Hematopoietic multipotent progenitor cell treated with erythropoietin and hydrocortisone succinate and interleukin-3 and kit ligand, for 4 days (in vitro differentiated cells): ENCODE data around the gene RNF207.

Experiments used
- DNase-seq: peaks from one replicate; pipeline ENCODE4 v3.0.0-alpha.2; 2015

RNF207 gene

DNA sequence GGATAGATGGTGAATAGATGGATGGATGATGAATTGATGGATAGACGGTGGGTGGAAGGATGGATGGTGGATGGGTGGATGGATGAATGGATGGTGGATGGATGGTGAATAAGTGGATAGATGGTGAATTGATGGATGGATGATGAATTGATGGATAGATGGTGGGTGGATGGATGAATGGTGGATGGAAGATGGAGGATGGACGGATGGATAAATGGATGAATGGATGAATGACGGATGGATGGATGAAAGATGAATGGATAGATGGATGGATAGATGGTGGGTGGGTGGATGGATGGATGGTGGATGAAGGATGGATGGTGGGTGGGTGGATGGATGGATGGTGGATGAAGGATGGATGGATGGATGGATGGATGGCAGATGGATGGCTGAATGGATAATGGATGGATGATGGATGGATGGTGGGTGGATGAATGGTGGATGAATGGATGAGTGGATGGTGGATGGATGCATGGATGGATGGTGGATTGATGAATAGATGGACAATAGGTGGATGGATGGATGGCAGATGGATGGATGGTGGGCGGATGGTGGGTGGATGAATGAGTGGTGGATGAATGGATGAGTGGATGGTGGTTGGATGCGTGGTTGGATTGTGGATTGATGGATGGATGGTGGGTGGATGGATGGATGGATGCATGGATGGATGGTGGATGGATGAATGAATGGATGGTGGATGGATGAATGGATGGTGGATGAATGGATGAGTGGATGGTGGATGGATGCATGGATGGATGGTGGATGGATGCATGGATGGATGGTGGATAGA is 31.1 kb upstream of the RNF207 start:
- no peak for DNase-seq

DNA sequence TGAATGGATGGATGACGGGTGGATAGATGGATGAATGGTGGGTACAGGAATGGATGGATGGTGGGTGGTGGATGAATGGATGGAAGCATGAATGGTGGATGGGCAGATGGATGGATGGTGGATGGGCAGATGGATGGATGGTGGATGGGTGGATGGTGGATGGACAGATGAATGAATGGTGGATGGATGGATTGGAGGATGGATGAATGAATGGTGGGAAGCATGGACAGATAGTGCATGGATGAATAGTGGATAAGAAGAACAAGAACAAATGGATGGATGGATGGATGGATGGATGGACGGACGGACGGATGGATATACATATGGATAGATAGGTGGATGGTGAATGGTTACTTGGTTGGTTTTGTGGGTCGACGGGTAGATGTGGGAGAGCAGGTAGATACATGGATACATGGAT is 30.5 kb upstream of the RNF207 start:
- no peak for DNase-seq

DNA sequence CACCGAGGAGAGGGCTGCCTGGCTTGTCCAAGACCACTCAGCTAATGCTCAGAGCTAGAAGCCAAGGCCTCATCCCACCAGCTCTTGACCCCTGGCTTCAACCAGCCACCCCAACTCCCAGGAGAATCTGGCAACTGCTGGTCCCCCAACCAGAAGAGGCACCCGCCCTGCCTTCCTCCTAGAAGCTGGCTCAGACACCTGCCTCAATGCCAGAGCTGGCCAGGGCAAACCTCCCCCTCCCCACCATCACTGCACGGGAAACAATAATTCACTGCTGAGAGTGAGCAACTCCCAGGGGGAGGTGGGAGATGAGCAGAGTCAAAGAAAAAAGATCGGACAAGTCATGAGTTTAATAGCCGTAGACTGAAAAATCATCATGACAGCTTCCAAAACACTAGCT is 29.1 kb upstream of the RNF207 start:
- DNase-seq: no peak

DNA sequence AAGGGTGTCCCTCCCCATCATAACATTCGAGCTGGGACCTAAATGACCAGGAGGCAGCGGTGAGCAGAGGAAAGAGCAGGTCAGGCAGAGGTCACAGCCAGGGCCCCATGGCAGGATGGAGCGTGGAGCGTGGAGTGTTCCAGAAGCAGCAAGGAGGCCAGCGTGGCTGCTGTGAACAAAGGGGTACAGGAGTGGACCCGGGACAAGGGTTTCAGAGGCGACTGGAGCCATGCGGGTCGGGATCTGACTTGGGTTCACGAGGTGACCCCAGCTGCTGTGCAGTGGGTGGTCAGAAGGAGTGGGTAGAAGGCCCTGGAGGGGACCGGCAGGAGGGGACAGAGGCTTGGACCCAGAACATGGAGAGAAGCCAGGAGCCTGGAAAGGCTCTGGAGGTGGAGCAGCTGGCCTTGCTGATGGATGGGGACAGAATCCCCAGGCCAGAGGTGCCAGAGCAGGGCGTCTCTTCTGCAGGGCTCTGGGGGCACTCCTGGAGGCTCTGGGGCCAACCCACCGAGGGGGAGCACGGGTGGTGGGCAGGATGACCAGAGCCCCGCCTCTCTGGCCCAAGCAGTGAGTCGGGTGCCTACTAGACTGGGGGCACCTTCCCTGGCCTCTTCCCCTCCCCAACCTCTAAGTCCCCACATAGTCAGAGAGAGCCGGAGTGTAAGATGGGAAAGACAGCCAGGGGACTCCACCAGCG is 28.1 kb upstream of the RNF207 start:
- no peak for DNase-seq

DNA sequence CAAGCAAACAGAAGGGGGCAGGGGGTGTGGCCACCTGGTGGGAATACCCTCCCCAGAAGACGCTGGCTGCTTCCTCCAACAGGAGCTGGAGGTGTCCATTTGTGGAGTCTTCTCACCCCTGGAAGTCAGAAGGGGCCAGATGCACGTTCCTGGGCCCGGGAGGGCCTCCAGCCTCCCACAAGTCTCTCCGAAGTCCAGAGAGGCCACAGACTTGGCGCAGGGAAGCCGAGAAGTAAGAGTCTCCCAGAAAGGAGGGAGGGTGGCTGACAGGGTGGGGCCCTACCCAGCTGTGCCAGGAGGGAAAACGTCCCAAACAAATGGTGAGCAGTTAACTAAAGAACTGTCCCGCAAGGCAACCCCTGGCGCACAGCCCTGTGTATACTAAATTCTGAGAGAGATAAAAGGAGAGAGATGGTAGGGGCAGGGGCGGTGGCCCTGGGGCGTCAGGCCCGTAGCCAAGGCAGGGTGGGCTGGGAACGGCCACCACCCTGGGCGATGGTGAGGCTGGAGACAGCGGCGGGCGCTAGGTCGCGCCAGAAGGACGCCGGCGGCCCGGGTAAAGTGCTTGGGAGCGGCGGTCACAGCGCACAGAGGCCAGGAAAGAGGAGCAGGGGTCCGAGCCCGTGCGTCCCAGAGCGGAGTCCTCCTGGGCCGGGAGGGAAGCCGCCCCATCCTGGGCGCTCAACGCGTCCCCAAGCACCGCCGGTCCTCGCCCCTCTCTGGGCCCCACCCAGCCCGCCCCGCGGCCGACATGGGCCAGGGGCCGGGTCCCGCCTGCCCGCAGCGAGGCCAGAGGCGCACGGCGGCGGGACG is 27.0 kb upstream of the RNF207 start:
- DNase-seq: no peak

DNA sequence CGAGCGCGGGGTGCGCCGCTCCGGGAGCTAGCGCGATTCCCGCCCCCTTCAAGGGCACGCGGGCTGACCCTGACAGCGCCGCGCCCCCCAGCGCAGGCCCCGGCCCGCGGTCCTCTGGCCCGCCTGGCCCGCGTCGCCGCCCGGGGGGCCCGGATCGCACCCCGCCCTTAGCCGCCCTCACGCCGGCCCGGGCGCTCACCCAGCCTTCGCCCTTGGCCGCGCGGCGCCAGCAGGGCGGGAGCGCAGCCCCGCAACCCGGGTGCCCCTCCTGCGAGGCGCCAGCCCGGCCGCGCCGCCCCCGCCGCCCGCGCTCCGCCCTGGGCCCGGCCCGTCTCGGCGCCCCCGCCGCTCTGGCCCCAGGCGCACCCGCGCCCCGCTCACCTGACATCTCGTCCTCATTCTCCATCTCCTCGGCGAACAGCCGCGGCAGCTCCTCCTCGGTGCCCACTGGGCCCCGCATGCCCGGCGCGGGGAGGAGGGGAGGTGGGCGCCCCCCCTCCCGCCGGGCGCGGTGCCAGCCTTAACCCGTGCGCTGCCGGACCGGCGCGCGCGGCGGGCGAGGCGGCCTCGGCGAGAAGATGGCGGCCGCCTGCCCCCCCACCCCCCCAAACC is 26.2 kb upstream of the RNF207 start:
- no peak for DNase-seq

DNA sequence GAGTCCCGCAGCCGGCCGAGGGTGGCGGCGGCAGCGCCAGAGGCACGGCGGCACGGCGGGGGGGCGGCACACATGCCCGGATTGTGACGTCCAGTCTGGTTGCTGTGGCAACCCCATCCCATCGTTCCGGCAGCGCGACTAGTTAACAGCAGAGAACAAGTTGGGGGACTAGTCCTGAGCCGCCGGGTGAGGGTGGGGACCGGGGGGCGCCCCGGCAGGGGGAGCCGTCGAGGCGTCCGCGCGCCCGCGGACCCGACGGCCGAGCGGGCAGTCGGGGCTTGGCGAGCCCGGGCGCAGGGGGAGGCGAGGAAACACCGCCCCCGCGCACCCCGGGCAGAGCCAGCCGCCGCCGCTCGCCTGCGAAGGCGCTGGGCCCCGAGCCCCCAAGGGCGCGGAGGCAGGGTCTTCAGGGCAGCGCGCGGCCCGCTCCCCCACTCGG is 25.6 kb upstream of the RNF207 start, which contains the start of gene CHD5:
Gene CHD5 (minus strand): TSS at position 54 of the 439 bp plus-strand sequence. CDS start 298 bp downstream, outside the sequence.
- peak; percentile 27 for DNase-seq

DNA sequence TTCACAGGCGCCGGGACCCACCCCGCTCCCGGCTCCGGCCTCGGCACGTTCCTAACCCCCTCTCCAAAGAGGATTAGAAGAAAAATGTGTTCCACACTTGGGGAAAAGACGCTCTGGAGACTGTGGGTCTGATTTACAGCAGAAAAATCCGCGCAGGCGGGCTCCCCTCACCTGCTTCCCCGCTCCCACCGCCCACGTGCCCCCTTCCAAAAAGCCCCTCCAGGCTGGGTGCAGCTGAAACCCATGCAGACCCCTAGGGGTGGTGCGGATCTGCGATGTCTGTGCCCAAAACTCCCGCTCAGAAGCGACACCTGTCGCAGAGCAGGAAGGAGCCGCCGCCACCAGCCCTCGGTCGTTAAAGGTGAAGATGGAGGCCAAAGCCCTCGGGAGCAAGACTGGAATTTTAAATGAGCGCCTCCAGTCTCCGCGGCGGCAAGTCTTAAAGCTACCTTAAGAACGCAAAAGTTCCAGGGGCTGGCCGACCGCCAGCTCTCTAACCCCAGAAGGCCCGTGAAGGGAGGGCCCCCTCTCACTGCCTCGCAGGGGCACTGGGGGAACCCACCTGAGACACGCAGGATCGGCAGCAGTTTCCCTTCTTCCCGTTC is 25.1 kb upstream of the RNF207 start:
- DNase-seq: no peak

DNA sequence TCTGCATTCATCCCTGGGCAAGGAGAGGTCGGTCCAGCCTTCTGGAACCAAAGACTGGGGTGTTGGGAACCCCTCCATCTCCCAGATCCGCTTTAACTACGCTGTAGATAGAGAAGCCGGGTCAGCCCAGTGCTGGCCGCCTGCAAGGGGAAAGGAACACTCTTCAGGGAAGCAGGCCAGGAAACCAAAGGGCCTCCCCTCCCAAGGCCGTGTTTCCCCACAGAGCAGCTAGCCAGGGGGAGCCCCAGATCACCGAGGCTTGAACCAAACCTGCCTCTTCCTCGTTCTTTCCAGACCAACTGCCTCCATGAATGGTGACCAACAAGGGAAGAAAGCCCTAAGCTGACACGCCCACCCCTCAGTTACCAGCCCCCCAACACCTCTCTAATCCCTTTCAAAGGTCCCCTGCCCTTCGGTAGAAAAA is 24.6 kb upstream of the RNF207 start:
- no peak for DNase-seq

DNA sequence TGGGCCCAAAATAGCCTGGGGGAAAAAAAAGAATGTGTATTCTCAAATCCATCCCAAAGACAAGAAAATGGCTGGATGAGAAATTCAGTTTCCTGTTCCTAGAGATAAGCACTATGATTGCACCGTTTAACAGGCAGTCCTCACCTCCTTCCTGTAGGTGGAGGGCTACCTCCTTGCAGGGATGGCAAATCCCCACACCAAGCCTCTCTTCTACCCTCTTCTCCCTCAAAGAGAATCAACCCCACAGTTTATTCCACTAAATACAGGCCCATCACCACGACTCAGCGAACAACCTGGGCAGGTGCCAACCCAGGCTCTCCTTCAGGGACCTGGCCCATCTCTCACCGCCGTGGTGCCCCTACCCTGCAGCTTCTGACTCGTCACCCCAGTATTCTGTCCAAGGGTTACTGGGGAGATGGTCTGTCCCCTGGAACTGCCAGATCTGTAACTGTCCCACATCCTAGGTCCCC is 22.4 kb upstream of the RNF207 start:
- DNase-seq: peak; percentile 45

DNA sequence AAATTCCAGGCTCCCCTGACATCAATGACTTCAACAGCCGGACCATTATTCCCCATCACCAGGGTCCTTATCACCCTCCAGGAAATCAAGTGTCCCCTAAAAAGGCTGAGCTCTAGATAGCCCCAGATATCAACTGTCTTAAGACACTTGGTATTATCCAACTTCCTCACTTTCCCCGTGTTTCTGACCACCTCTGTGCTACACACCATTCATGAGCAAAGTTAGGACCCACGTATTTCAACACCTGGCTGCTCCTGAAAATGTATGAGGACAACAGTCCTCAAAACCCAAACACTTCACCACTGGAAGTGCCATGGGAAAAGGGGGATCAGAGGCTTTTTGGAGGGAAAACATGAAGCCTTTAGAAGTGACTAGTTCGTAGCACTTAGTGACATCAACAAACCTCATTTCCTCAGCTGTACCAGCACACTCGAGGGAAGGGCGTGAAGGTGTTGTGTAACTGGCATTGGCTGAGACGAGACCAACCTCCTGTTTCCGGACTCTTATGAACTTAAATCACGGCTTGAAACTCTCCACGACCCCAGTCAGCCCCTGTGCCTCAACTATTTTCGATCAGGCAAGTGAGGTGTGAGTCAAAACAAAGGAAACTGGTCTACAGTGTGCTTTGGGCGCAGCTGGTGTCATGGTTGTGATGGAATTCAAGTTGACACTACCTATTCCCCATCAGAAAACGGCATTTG is 21.7 kb upstream of the RNF207 start:
- DNase-seq: peak; percentile 38

DNA sequence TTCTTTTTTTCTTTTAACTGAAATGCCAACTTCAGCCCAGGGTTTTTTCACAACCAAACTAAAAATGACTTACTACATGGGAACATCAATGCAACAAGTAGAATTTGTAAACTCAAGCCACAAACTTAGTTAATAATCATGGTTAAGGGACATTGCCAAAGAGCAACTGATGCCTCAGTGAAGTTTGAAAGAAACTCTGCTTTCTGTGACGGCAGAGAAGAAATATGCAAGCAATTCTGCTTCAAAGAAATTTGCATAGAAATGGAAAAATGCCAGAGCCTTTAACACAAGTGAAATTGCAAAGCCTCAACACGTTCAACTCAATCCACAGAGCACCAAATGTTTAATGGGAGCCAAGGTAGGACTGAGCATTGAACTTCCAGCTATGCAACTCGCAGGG is 20.8 kb upstream of the RNF207 start:
- no peak for DNase-seq

DNA sequence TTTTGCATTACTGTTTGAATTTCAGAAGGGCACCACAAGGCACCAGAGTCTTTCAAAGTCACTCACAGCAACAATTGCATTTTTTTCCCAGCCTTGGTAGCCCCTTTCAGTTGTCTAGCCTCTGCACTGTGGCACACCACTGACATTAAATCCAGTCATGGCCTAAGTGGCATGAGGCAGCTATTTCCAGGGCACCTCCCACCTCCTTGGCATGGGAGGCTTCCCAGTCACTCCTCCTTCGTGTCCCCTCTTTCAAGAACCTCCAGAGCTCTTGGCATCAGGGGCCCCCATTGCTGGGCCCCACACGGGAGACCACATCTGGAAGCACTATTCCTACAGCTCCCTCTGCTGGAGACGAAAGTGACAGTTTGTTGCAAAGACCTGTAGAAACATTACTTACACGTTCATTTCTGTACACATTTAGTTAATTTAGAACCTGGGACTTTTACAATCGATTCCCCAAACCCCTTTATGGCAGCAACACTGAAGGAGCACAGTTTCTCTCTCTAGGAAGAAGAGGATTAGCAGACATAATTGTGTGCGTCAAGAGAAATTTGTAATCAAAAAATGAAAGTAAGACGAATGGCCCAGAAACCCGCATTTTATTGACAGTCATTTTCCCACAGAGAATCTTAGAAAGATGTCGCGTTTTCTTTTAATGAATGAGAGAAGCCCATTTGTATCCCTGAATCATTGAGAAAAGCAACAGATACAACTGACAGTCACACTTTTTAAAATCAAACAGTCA is 20.1 kb upstream of the RNF207 start:
- peak; percentile 74 for DNase-seq

DNA sequence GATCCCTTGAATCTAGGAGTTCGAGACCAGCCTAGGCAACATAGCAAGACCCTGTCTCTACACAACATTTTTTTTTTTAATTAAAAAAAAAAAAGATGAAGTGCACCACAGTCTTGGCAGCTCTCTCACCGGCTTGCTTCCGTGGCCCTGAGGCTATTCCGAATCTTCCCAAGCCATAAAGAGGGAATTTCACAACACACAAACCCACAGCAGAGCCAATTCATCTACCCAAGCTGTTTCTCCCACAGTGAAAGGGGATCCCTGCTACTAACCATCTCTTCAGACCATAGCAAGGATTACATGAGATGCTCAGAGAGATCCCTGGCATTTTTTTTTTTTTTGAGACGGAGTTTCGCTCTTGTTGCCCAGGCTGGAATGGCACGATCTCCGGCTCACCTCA is 17.5 kb upstream of the RNF207 start:
- DNase-seq: no peak

DNA sequence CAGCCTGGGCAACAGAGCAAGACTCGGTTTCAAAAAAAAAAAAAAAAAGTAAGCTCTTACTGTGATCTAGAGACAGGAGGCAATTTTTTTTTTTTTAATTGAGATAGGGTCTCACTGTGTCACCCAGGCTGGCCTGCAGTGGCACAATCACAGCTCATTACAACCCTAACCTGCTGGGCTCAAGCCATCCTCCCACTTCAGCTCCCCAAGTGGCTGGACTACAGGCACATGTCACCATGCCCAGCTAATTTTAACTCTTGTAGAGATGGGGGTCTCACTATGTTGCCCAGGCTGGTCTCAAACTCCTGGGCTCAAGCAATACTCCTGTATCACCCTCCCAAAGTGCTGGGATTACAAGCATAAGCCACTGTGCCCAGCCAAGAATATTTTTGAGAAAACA is 14.0 kb upstream of the RNF207 start:
- DNase-seq: no peak

DNA sequence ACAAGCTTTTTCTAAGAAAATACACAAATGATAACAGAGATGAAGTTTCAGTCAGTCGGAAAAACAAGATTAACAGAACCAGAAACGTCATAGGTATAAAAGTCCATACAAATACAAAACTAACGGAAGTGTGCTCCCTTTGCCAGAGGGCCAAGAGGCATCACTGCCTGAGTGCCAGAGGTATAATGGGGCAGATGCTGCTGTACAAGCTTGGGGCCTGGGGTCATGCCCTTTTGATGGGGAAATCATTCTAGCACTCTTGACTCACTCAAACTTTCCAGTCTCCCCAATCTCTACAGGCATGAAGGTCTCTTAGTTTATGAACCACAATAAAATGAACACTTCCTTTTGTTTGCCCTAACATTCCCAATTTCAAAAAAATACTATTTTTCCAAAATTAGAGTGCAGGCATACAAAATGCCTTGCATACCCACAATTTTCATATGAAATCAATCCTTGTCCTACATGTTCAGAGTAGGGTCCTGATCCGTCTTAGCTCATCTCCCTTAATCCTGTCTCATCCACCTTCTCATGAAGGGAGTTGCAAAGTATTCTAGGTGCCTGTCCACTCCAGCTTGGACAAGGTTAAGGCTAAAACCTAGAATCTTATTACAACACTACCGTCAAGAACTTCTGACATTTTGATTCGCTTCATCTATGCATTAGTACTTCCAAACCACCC is 8.0 kb upstream of the RNF207 start:
- DNase-seq: no peak

DNA sequence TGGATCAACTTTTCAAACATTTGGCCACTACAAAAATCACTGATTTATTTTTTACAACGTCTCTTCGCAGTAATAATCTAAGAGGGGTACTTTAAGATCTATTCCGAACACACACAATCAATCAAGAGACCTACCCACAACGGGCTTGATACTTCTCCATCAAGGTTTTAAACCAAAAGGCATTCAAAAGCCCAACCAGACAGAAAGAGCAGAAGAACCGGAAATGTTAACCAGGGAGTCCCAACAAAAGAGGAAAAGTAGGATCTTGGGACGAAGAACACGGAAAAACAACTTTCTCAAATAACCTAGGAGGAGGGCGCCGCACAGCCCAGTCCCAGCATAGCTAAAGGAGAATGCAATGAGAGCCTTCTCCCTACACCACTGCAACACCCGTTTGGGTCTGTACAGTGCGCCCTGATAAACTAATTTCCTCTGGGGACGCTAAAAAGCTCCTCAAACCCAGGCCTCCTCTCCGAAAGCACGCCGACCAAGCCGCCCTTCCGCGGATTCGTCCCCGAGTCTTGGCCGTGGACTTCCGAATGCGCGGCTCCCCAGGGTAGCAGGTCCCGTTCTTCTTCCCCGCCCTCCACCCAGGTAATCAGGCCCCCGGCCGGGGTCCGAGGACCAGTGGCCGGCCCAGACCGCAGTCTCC is 7.1 kb upstream of the RNF207 start:
- peak; percentile 53 for DNase-seq

DNA sequence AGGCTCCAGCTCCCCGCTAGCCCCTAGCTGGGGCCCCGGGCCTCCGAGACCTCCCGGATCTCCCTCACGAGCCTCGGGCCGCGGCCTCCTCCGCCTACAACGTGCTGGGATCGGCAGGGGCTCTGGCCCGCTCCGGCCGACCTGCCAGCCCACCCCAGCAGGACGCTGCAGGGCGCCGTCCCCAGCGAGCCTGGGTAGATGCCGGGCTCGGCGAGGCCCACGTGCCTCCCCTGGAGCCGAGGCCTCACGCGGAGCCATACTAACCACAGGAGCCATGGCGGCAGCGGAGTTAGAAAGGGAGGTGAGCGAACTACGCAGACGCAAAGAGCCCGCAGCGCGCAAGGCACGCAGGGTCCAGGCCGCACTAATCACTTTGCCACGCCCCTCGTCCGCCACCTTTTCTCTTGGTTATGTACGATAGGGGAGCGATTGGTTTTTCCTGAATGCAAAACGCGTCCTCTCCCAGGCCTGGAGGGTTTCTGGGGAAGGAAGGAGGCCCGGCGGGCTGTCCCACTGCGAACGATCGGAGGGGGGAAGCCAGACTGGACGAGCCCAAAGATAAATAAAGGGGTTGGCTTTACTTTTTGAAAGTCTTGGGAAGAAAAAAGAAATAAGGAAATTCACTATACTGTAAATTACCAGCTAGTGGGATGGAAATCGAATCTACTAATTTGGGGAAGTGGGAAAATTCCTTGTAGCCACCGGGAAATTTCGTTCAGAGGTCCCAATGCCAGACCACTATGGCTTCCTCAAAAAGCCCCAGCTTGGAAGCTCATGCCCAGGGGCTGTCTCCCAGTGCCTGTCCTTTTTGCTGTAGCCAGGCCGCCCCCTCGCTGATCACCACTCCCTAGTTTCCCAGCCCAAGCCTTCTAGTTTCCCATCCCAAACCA is 6.4 kb upstream of the RNF207 start, which contains the start of gene RPL22:
Gene RPL22 (minus strand): TSS at position 298 of the 890 bp plus-strand sequence. CDS start 22 bp downstream, at position 276.
- peak; percentile 100 for DNase-seq
